Measurements from ENCODE around the gene PRR3. TPM values are rescaled to one million over a fixed set of nuclear protein-coding genes. Genes with fewer than 3 reads are reported as not detected.

PRR3 gene
- total and polyA plus RNA-seq, 2 experiments from 2014 or later: 10.9 to 15.2 TPM

DNA sequence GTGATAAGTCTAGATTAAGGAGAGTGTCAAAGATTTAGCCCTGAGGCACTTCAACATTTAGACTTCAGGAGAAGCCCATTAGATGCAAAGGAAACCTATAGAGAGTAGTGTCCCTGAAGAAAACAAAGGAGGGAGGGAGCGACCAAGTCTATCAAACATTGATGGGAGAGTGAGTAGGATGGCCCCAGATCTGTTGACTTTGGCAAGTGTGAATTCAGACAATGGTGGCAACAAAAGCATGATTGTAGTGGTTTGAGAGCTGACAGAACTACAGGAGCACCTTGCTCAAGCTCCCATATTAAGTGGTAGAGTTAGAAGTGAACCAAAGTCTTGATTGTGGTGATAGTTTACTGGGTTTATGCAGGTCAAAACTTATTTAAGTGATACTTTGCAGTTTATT lies 13.2 kb downstream of the PRR3 start:
- peaks cover 14% of the 10 kb centered on the region for H3K36me3 Mint-ChIP-seq (ENCODE audit: low read depth)
- H3K36me3 ChIP-seq (ENCODE audit: insufficient read depth): 0 out of 2 replicates have a peak, but pooled peaks cover 3% of the 10 kb centered on the region
- peaks cover 12% of the 10 kb centered on the region; the same call in 1 of the 2 replicates for H3F3A ChIP-seq (replicated peaks; ENCODE audit: low read depth)
- no peaks in the 10 kb centered on the region for H3K9me2 ChIP-seq (ENCODE audit: insufficient read depth)
- H4K20me1 ChIP-seq (replicated peaks; ENCODE audit: insufficient read depth): peaks cover 22% of the 10 kb centered on the region
- DNase-seq (ENCODE audit: low spot score): no peak
- TF ChIP-seq, protein P1, sequence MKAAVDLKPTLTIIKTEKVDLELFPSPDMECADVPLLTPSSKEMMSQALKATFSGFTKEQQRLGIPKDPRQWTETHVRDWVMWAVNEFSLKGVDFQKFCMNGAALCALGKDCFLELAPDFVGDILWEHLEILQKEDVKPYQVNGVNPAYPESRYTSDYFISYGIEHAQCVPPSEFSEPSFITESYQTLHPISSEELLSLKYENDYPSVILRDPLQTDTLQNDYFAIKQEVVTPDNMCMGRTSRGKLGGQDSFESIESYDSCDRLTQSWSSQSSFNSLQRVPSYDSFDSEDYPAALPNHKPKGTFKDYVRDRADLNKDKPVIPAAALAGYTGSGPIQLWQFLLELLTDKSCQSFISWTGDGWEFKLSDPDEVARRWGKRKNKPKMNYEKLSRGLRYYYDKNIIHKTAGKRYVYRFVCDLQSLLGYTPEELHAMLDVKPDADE (IDR thresholded peaks at IDR 0.05): no peak
- no peak for TF ChIP-seq EZH2 (IDR thresholded peaks at IDR 0.05; ENCODE audit: low read depth, unreplicated experiment)
- TF ChIP-seq EZH2phosphoT487 (IDR thresholded peaks at IDR 0.05; ENCODE audit: unreplicated experiment): no peak
- no peak overlapping the region for H3K27ac Mint-ChIP-seq
- H3K27me3 ChIP-seq (ENCODE audit: insufficient read depth): peaks cover 6% of the 10 kb centered on the region; the same call in 1 of the 2 replicates
- H2AFZ ChIP-seq: peak overlapping the region; percentile 98; the same call in 1 of the 2 replicates
- H3K4me1 Mint-ChIP-seq: peaks cover 31% of the 10 kb centered on the region
- H3K4me2 ChIP-seq: peak overlapping the region; percentile 99
- H3K4me1 ChIP-seq (ENCODE audit: insufficient read depth): peaks cover 18% of the 10 kb centered on the region
- H3K27ac ChIP-seq (ENCODE audit: low read depth): no peak overlapping the region
- H3K4me3 ChIP-seq: peak overlapping the region; percentile 95
- no peaks in the 10 kb centered on the region; the same call in 2 of the 3 replicates for H3K9me3 Mint-ChIP-seq
- H3K79me2 ChIP-seq (replicated peaks; ENCODE audit: insufficient read depth): peaks cover 37% of the 10 kb centered on the region
- H3K27me3 Mint-ChIP-seq (ENCODE audit: insufficient read depth, low read depth, poor library complexity): peaks cover 13% of the 10 kb centered on the region
- ATAC-seq: no peak
- H3K4me3 Mint-ChIP-seq: peak overlapping the region; percentile 96

DNA sequence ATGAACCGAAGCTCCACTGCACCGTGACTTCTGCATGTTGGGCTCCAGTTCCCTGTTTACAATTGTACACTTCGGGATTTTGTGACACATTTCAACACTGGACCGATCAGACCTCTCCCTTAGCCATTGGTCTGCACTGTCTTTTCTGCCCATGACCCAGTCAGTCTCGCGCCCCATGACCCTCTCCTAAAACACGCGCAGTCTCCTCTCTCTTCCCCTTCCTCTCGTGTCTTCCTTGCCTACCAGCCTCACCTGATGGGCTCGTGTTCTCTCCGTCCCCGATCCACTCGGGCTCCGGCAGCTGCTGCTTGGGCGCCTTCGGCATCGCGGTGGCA lies 13.6 kb downstream of the PRR3 start:
- peaks cover 31% of the 10 kb centered on the region for H3K4me1 Mint-ChIP-seq
- Histone ChIP-seq H2AFZ (peak overlapping the region; percentile 98), H4K20me1 (replicated peaks; ENCODE audit: insufficient read depth) (peaks cover 26% of the 10 kb centered on the region), H3K4me1 (ENCODE audit: insufficient read depth) (peaks cover 18% of the 10 kb centered on the region), H3K36me3 (ENCODE audit: insufficient read depth) (0 out of 2 replicates have a peak, but pooled peaks cover 3% of the 10 kb centered on the region), H3F3A (replicated peaks; ENCODE audit: low read depth) (peaks cover 10% of the 10 kb centered on the region; the same call in 1 of the 2 replicates), H3K27me3 (ENCODE audit: insufficient read depth) (peaks cover 6% of the 10 kb centered on the region; the same call in 1 of the 2 replicates), H3K4me2 (peak overlapping the region; percentile 99), H3K4me3 (peak overlapping the region; percentile 95), H3K27ac (ENCODE audit: low read depth) (no peak overlapping the region), H3K79me2 (replicated peaks; ENCODE audit: insufficient read depth) (peaks cover 42% of the 10 kb centered on the region), H3K9me2 (ENCODE audit: insufficient read depth) (no peaks in the 10 kb centered on the region)
- H3K27ac Mint-ChIP-seq: peak overlapping the region; percentile 85
- ATAC-seq (no peak; the same call in 2 of the 3 replicates), DNase-seq (ENCODE audit: low spot score) (no peak)
- H3K27me3 Mint-ChIP-seq (ENCODE audit: insufficient read depth, low read depth, poor library complexity): peaks cover 13% of the 10 kb centered on the region
- H3K4me3 Mint-ChIP-seq: peak overlapping the region; percentile 96
- peaks cover 14% of the 10 kb centered on the region for H3K36me3 Mint-ChIP-seq (ENCODE audit: low read depth)
- H3K9me3 Mint-ChIP-seq: no peaks in the 10 kb centered on the region; the same call in 2 of the 3 replicates
- TF ChIP-seq EZH2 (IDR thresholded peaks at IDR 0.05; ENCODE audit: low read depth, unreplicated experiment): no peak
- TF ChIP-seq JUNB (IDR thresholded peaks at IDR 0.05; ENCODE audit: unreplicated experiment): no peak
- no peak for TF ChIP-seq NANOG (IDR thresholded peaks at IDR 0.05; ENCODE audit: borderline replicate concordance)
- TF ChIP-seq POLR2AphosphoS5 (IDR thresholded peaks at IDR 0.05; ENCODE audit: low read depth): no peak
- TF ChIP-seq, protein P2, sequence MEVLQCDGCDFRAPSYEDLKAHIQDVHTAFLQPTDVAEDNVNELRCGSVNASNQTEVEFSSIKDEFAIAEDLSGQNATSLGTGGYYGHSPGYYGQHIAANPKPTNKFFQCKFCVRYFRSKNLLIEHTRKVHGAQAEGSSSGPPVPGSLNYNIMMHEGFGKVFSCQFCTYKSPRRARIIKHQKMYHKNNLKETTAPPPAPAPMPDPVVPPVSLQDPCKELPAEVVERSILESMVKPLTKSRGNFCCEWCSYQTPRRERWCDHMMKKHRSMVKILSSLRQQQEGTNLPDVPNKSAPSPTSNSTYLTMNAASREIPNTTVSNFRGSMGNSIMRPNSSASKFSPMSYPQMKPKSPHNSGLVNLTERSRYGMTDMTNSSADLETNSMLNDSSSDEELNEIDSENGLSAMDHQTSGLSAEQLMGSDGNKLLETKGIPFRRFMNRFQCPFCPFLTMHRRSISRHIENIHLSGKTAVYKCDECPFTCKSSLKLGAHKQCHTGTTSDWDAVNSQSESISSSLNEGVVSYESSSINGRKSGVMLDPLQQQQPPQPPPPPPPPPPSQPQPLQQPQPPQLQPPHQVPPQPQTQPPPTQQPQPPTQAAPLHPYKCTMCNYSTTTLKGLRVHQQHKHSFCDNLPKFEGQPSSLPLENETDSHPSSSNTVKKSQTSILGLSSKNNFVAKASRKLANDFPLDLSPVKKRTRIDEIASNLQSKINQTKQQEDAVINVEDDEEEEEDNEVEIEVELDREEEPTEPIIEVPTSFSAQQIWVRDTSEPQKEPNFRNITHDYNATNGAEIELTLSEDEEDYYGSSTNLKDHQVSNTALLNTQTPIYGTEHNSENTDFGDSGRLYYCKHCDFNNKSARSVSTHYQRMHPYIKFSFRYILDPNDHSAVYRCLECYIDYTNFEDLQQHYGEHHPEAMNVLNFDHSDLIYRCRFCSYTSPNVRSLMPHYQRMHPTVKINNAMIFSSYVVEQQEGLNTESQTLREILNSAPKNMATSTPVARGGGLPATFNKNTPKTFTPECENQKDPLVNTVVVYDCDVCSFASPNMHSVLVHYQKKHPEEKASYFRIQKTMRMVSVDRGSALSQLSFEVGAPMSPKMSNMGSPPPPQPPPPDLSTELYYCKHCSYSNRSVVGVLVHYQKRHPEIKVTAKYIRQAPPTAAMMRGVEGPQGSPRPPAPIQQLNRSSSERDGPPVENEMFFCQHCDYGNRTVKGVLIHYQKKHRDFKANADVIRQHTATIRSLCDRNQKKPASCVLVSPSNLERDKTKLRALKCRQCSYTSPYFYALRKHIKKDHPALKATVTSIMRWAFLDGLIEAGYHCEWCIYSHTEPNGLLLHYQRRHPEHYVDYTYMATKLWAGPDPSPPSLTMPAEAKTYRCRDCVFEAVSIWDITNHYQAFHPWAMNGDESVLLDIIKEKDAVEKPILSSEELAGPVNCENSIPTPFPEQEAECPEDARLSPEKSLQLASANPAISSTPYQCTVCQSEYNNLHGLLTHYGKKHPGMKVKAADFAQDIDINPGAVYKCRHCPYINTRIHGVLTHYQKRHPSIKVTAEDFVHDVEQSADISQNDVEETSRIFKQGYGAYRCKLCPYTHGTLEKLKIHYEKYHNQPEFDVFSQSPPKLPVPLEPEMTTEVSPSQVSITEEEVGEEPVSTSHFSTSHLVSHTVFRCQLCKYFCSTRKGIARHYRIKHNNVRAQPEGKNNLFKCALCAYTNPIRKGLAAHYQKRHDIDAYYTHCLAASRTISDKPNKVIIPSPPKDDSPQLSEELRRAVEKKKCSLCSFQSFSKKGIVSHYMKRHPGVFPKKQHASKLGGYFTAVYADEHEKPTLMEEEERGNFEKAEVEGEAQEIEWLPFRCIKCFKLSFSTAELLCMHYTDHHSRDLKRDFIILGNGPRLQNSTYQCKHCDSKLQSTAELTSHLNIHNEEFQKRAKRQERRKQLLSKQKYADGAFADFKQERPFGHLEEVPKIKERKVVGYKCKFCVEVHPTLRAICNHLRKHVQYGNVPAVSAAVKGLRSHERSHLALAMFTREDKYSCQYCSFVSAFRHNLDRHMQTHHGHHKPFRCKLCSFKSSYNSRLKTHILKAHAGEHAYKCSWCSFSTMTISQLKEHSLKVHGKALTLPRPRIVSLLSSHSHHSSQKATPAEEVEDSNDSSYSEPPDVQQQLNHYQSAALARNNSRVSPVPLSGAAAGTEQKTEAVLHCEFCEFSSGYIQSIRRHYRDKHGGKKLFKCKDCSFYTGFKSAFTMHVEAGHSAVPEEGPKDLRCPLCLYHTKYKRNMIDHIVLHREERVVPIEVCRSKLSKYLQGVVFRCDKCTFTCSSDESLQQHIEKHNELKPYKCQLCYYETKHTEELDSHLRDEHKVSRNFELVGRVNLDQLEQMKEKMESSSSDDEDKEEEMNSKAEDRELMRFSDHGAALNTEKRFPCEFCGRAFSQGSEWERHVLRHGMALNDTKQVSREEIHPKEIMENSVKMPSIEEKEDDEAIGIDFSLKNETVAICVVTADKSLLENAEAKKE (CRISPR knock-in tag; IDR thresholded peaks at IDR 0.05): no peak
- TF ChIP-seq, protein P3, sequence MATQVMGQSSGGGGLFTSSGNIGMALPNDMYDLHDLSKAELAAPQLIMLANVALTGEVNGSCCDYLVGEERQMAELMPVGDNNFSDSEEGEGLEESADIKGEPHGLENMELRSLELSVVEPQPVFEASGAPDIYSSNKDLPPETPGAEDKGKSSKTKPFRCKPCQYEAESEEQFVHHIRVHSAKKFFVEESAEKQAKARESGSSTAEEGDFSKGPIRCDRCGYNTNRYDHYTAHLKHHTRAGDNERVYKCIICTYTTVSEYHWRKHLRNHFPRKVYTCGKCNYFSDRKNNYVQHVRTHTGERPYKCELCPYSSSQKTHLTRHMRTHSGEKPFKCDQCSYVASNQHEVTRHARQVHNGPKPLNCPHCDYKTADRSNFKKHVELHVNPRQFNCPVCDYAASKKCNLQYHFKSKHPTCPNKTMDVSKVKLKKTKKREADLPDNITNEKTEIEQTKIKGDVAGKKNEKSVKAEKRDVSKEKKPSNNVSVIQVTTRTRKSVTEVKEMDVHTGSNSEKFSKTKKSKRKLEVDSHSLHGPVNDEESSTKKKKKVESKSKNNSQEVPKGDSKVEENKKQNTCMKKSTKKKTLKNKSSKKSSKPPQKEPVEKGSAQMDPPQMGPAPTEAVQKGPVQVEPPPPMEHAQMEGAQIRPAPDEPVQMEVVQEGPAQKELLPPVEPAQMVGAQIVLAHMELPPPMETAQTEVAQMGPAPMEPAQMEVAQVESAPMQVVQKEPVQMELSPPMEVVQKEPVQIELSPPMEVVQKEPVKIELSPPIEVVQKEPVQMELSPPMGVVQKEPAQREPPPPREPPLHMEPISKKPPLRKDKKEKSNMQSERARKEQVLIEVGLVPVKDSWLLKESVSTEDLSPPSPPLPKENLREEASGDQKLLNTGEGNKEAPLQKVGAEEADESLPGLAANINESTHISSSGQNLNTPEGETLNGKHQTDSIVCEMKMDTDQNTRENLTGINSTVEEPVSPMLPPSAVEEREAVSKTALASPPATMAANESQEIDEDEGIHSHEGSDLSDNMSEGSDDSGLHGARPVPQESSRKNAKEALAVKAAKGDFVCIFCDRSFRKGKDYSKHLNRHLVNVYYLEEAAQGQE (IDR thresholded peaks at IDR 0.05; ENCODE audit: unreplicated experiment): no peak
- TF ChIP-seq ZNF331 (CRISPR knock-in tag; IDR thresholded peaks at IDR 0.05; ENCODE audit: low read depth): no peak
- no peak for TF ChIP-seq EZH2phosphoT487 (IDR thresholded peaks at IDR 0.05; ENCODE audit: unreplicated experiment)
- no peak for TF ChIP-seq CREB1 (CRISPR knock-in tag; IDR thresholded peaks at IDR 0.05; ENCODE audit: low read depth)
